Measurements from ENCODE around the gene THYN1. TPM values are rescaled to one million over a fixed set of nuclear protein-coding genes. Genes with fewer than 3 reads are reported as not detected.

THYN1 gene
- total and polyA plus RNA-seq, 2 donors (not counting 1 experiment from before 2014, with no cell fraction given) = 54.9 to 88.7 TPM

DNA sequence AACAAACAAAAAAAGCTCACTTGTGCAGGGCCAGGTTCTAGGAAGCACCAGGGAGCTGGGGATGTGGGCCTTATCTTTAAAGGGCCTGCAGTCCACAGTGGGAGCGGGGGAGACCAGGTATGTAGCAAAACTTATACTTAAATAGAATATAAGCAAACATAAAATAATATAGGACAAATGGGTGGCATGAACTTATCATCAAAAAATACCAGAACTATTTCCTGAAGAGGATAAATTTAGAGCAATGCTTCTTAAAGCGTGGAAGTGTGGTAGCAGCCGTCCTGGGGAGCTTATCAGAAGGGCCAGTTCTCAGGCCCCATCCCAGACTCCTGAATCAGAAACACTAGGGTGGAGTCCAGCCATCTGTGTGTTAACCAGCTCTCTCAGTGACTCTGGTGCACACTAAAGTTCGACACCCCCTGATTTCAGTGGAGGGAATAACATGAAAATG, 19.4 kb downstream of the THYN1 start:
- no peak overlapping the region for H3K4me2 ChIP-seq (ENCODE audit: extremely low read depth, insufficient read depth, low read length)
- no peak overlapping the region for H3K4me3 ChIP-seq (replicated peaks in 1 of 4; ENCODE audit: control extremely low read depth in 1 of 4, insufficient read depth in 1 of 4, low read depth in 3 of 4, low read length in 4 of 4)
- no peak overlapping the region for H2AFZ ChIP-seq (ENCODE audit: low read length)
- H3K79me2 ChIP-seq (ENCODE audit: control insufficient read depth, insufficient read depth, low read length) = peaks cover 26% of the 10 kb centered on the region
- no peak overlapping the region for H3K27ac ChIP-seq (ENCODE audit: insufficient read depth, low read length)
- H4K20me1 ChIP-seq (ENCODE audit: control insufficient read depth, extremely low read depth, insufficient read depth, low read length) = no peaks in the 10 kb centered on the region
- no peaks in the 10 kb centered on the region for H3K27me3 ChIP-seq (ENCODE audit: control insufficient read depth, insufficient read depth, low read length)
- H3K9me3 ChIP-seq (ENCODE audit: control insufficient read depth, insufficient read depth, low read depth, low read length) = no peaks in the 10 kb centered on the region
- DNase-seq (ENCODE audit: low read depth in 2 of 2) = no peak
- H3K4me1 ChIP-seq (ENCODE audit: control insufficient read depth, extremely low read depth, insufficient read depth, low read length) = no peaks in the 10 kb centered on the region
- no peak overlapping the region for H3K9ac ChIP-seq (ENCODE audit: insufficient read depth, low read length)
- TF ChIP-seq CTCF (conservative IDR thresholded peaks at IDR 0.05 in 1 of 2, IDR thresholded peaks at IDR 0.05 in 1 of 2; ENCODE audit: low read depth in 1 of 2, low read length in 2 of 2) (no peak), EZH2 (IDR thresholded peaks at IDR 0.05; ENCODE audit: low read length, missing control alignments) (no peak)
- no peaks in the 10 kb centered on the region for H3K36me3 ChIP-seq (ENCODE audit: control insufficient read depth, insufficient read depth, low read length)

DNA sequence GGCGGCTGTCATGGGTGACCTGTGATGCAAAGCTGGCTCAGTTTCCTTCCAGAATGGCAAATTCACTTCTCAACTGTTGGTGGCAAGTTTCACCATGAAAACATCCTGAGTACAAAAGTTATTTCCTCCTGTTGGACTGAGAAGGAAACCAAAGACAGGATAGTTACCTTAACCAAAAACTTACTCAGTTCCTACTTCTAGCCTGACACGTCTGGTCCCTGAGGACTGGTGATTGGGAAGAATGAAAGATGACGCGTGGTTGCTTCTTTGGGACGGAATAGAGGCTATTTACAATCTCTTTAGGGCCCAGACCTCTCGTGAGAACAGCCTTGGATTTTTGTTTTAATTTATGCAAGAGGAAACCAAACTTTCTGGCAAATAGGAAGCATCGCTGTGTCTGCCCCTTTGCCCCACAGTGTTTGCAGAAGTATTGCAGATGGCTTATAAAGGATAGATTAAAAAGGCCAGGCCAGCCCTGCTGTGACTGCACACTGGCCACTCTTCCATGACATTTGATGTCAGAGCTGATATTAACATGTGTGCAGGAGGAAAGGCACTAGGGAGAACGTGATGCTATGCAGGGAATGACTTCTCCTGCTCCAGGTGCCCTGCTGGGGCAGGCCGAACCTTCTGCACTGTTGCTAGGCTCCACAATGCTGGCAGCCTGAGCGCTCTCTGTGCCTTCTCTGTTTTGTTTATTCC, 21.0 kb downstream of the THYN1 start:
- TF ChIP-seq CTCF (conservative IDR thresholded peaks at IDR 0.05 in 1 of 2, IDR thresholded peaks at IDR 0.05 in 1 of 2; ENCODE audit: low read depth in 1 of 2, low read length in 2 of 2) (no peak), EZH2 (IDR thresholded peaks at IDR 0.05; ENCODE audit: low read length, missing control alignments) (no peak)
- Histone ChIP-seq H3K9me3 (ENCODE audit: control insufficient read depth, insufficient read depth, low read depth, low read length) (no peaks in the 10 kb centered on the region), H3K27me3 (ENCODE audit: control insufficient read depth, insufficient read depth, low read length) (no peaks in the 10 kb centered on the region), H3K27ac (ENCODE audit: insufficient read depth, low read length) (no peak overlapping the region), H2AFZ (ENCODE audit: low read length) (no peak overlapping the region), H4K20me1 (ENCODE audit: control insufficient read depth, extremely low read depth, insufficient read depth, low read length) (no peaks in the 10 kb centered on the region), H3K4me1 (ENCODE audit: control insufficient read depth, extremely low read depth, insufficient read depth, low read length) (no peaks in the 10 kb centered on the region), H3K79me2 (ENCODE audit: control insufficient read depth, insufficient read depth, low read length) (peaks cover 39% of the 10 kb centered on the region), H3K36me3 (ENCODE audit: control insufficient read depth, insufficient read depth, low read length) (no peaks in the 10 kb centered on the region), H3K4me2 (ENCODE audit: extremely low read depth, insufficient read depth, low read length) (no peak overlapping the region), H3K4me3 (replicated peaks in 1 of 4; ENCODE audit: control extremely low read depth in 1 of 4, insufficient read depth in 1 of 4, low read depth in 3 of 4, low read length in 4 of 4) (no peak overlapping the region), H3K9ac (ENCODE audit: insufficient read depth, low read length) (no peak overlapping the region)
- no peak for DNase-seq (ENCODE audit: low read depth in 2 of 2)

DNA sequence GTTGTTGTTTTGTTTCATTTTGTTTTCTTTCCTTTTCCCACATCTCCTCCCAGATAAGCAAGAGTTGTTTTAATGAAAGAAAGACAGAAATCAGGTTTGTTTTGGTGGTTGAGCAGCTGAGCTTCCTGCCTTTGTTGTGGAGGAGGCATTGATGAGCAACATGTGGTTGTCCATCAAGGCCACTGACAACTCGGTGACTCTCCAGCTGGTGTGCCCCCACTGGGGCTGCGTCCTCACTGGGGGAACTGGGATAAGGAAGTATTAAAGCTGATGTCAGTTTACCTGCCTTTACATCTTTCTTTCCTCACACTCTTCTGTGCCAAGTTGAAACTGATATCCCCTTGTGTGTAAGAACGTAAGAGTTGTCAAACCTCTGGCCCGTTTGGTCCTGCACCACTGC, 22.8 kb downstream of the THYN1 start:
- DNase-seq (ENCODE audit: low read depth in 2 of 2) = no peak
- Histone ChIP-seq H3K4me2 (ENCODE audit: extremely low read depth, insufficient read depth, low read length) (no peak overlapping the region), H3K4me1 (ENCODE audit: control insufficient read depth, extremely low read depth, insufficient read depth, low read length) (peaks cover 4% of the 10 kb centered on the region), H3K9ac (ENCODE audit: insufficient read depth, low read length) (no peak overlapping the region), H3K4me3 (replicated peaks in 1 of 4; ENCODE audit: control extremely low read depth in 1 of 4, insufficient read depth in 1 of 4, low read depth in 3 of 4, low read length in 4 of 4) (no peak overlapping the region), H3K27me3 (ENCODE audit: control insufficient read depth, insufficient read depth, low read length) (no peaks in the 10 kb centered on the region), H3K27ac (ENCODE audit: insufficient read depth, low read length) (no peak overlapping the region), H3K36me3 (ENCODE audit: control insufficient read depth, insufficient read depth, low read length) (no peaks in the 10 kb centered on the region), H3K9me3 (ENCODE audit: control insufficient read depth, insufficient read depth, low read depth, low read length) (no peaks in the 10 kb centered on the region), H3K79me2 (ENCODE audit: control insufficient read depth, insufficient read depth, low read length) (peaks cover 56% of the 10 kb centered on the region), H2AFZ (ENCODE audit: low read length) (no peak overlapping the region), H4K20me1 (ENCODE audit: control insufficient read depth, extremely low read depth, insufficient read depth, low read length) (no peaks in the 10 kb centered on the region)
- TF ChIP-seq EZH2 (IDR thresholded peaks at IDR 0.05; ENCODE audit: low read length, missing control alignments) = no peak
- TF ChIP-seq CTCF (conservative IDR thresholded peaks at IDR 0.05 in 1 of 2, IDR thresholded peaks at IDR 0.05 in 1 of 2; ENCODE audit: low read depth in 1 of 2, low read length in 2 of 2) = no peak
